Neural cell (in vitro differentiated cells): ENCODE measurements around the gene KDM8. TPM values are rescaled to one million over a fixed set of nuclear protein-coding genes. Genes with fewer than 3 reads are reported as not detected.

Experiments
- H2AFZ ChIP-seq: fragments of 200-600, 300-800 bp; sonication (generic), shearing (Covaris generic); 2 replicates; pipeline ENCODE4 v1.6.0; 2014; ENCODE audit warnings: low read depth, mild to moderate bottlenecking, antibody characterized with exemption, low read length, moderate library complexity
- H3F3A ChIP-seq: fragments of 200-600 bp; shearing (Covaris generic); 2 replicates; pipeline ENCODE4 v1.6.1; 2016; ENCODE audit warnings: mild to moderate bottlenecking, moderate library complexity, mixed read lengths, antibody characterized with exemption, low read length; ENCODE audit not compliant: insufficient read depth, poor library complexity, severe bottlenecking
- H3K27ac ChIP-seq: fragments of 200-600, 300-800 bp; sonication (generic), shearing (Covaris generic); 2 replicates; pipeline ENCODE4 v1.5.1; 2014; ENCODE audit warnings: mild to moderate bottlenecking, low read length, moderate library complexity
- H3K27me3 ChIP-seq: fragments of 300-800, 200-600 bp; sonication (generic), shearing (Covaris generic); 2 replicates; pipeline ENCODE4 v1.6.0; 2014; ENCODE audit warnings: mild to moderate bottlenecking, low read depth, low read length, moderate library complexity; ENCODE audit not compliant: insufficient read depth
- H3K36me3 ChIP-seq: fragments of 300-800, 200-600 bp; sonication (generic), shearing (Covaris generic); 2 replicates; pipeline ENCODE4 v1.5.1; 2014; ENCODE audit warnings: mild to moderate bottlenecking, antibody characterized with exemption, low read length, moderate library complexity; ENCODE audit not compliant: insufficient read depth
- H3K4me2 ChIP-seq: fragments of 300-800, 200-600 bp; sonication (generic), shearing (Covaris generic); 2 replicates; pipeline ENCODE4 v1.6.0; 2014; ENCODE audit warnings: mild to moderate bottlenecking, low read length
- H3K4me3 ChIP-seq: fragments of 300-800, 200-600 bp; sonication (generic), shearing (Covaris generic); 2 replicates; pipeline ENCODE4 v1.5.1; 2014; ENCODE audit warnings: mild to moderate bottlenecking, low read length, moderate library complexity
- H3K79me2 ChIP-seq: fragments of 200-600 bp; shearing (Covaris generic); replicated peaks from 2 replicates; pipeline ENCODE4 v1.6.0; 2014; ENCODE audit warnings: mild to moderate bottlenecking, low read length, moderate library complexity; ENCODE audit not compliant: insufficient read depth
- H3K9ac ChIP-seq: fragments of 300-800, 200-600 bp; sonication (generic), shearing (Covaris generic); 2 replicates; pipeline ENCODE4 v1.6.1; 2016; ENCODE audit warnings: mild to moderate bottlenecking, low read length, mixed read lengths
- H3K9me2 ChIP-seq: fragments of 200-600 bp; shearing (Covaris generic); 2 replicates; pipeline ENCODE4 v1.6.1; 2016; ENCODE audit warnings: mild to moderate bottlenecking, low read length, mixed read lengths; ENCODE audit not compliant: insufficient read depth
- H3K9me3 ChIP-seq: fragments of 200-600, 300-800 bp; sonication (generic), shearing (Covaris generic); 2 replicates; pipeline ENCODE4 v1.6.1; 2016; ENCODE audit warnings: mild to moderate bottlenecking, mixed run types, low read length, moderate library complexity, mixed read lengths
- H4K20me1 ChIP-seq: fragments of 200-600 bp; shearing (Covaris generic); 2 replicates; pipeline ENCODE4 v1.6.1; 2016; ENCODE audit warnings: mild to moderate bottlenecking, mixed run types; ENCODE audit not compliant: insufficient read depth
- CTCF ChIP-seq: fragments of 450-650 bp; IDR thresholded peaks from 2 replicates; pipeline ENCODE4 v1.5.1; 2014; ENCODE audit warnings: antibody characterized with exemption, mild to moderate bottlenecking, moderate library complexity; ENCODE audit not compliant: poor library complexity, severe bottlenecking
- EP300 ChIP-seq: fragments of 450-650 bp; conservative IDR thresholded peaks from 2 replicates; pipeline ENCODE4 v1.6.1; 2014; ENCODE audit warnings: antibody characterized with exemption, mild to moderate bottlenecking, moderate library complexity; ENCODE audit not compliant: poor library complexity, severe bottlenecking
- EZH2 ChIP-seq: fragments of 200-600, 300-800 bp; shearing (Covaris generic), sonication (generic); IDR thresholded peaks from 2 replicates; pipeline ENCODE4 v1.6.1; 2014; ENCODE audit warnings: antibody characterized with exemption, low read length, borderline replicate concordance, mild to moderate bottlenecking; ENCODE audit not compliant: insufficient read depth, poor library complexity, severe bottlenecking
- MXI1 ChIP-seq: fragments of 450-650 bp; conservative IDR thresholded peaks from 2 replicates; pipeline ENCODE4 v1.6.1; 2014; ENCODE audit warnings: antibody characterized with exemption, mild to moderate bottlenecking; ENCODE audit not compliant: poor library complexity, severe bottlenecking
- POLR2AphosphoS5 ChIP-seq: IDR thresholded peaks from 2 replicates; pipeline ENCODE4 v1.6.1; 2012
- RAD21 ChIP-seq: fragments of 450-650 bp; conservative IDR thresholded peaks from 2 replicates; pipeline ENCODE4 v1.6.1; 2014; ENCODE audit warnings: antibody characterized with exemption, mild to moderate bottlenecking, moderate library complexity
- REST ChIP-seq: IDR thresholded peaks from 2 replicates; pipeline ENCODE4 v1.6.1; 2012; ENCODE audit warnings: borderline replicate concordance
- SMC3 ChIP-seq: fragments of 450-650 bp; conservative IDR thresholded peaks from 2 replicates; pipeline ENCODE4 v1.6.1; 2014; ENCODE audit warnings: antibody characterized with exemption, mild to moderate bottlenecking, moderate library complexity; ENCODE audit not compliant: poor library complexity
- TAF1 ChIP-seq: IDR thresholded peaks from 2 replicates; pipeline ENCODE4 v1.6.1; 2012; ENCODE audit warnings: low read depth
- polyA minus RNA-seq: library from RNA; depleted of rRNA, polyadenylated mRNA; stranded (reverse); fragments of >200 nt; gene quantifications from 2 replicates; pipeline ENCODE4 v1.2.3, GENCODE V29; 2014
- polyA plus RNA-seq: library from polyadenylated mRNA; depleted of rRNA; stranded (reverse); fragments of >200 nt; gene quantifications from 2 replicates; pipeline ENCODE4 v1.2.3, GENCODE V29; 2014

Gene KDM8
- polyA plus RNA-seq = 2.7 and 4.0 TPM in 2 replicates
- polyA minus RNA-seq = 2.4 TPM in 2 replicates

- H3K27ac ChIP-seq = peak within 1 kb of the TSS; percentile 92
- H3K9me3 ChIP-seq = no peaks in the 10 kb centered on the region
- no peaks in the 10 kb centered on the region for H3K36me3 ChIP-seq
- H3F3A ChIP-seq = no peaks in the 10 kb centered on the region
- no peaks in the 10 kb centered on the region for H3K27me3 ChIP-seq
- no peak for TF ChIP-seq CTCF
- TF ChIP-seq REST = no peak
- peak; percentile 75 for TF ChIP-seq MXI1
- peak; percentile 34 for TF ChIP-seq SMC3
- peak; percentile 94 for TF ChIP-seq POLR2AphosphoS5
- TF ChIP-seq TAF1 = peak; percentile 19
- peak; percentile 75 for TF ChIP-seq EP300
- TF ChIP-seq RAD21 = peak; percentile 58
- peak within 1 kb of the TSS; percentile 92 for H2AFZ ChIP-seq
- no peaks in the 10 kb centered on the region for H3K9me2 ChIP-seq
- peaks cover 4% of the 10 kb centered on the region for H3K79me2 ChIP-seq
- H3K4me3 ChIP-seq = peak within 1 kb of the TSS; percentile 69
- no peaks in the 10 kb centered on the region for H4K20me1 ChIP-seq
- peak within 1 kb of the TSS; percentile 98 for H3K9ac ChIP-seq
- H3K4me2 ChIP-seq = peak within 1 kb of the TSS; percentile 96
These were observed at the start of gene KDM8 for GRCh38 chr16:27203507-27204311. TSS of gene KDM8 (plus strand) at chr16:27203526. CDS start at chr16:27210124, 6,598 bp downstream.

- no peak overlapping the region for H3K27ac ChIP-seq
- no peaks in the 10 kb centered on the region for H4K20me1 ChIP-seq
- no peak overlapping the region for H3K4me3 ChIP-seq
- no peaks in the 10 kb centered on the region for H3K79me2 ChIP-seq
- no peaks in the 10 kb centered on the region for H3F3A ChIP-seq
- H3K4me2 ChIP-seq = no peak overlapping the region
- H3K27me3 ChIP-seq = no peaks in the 10 kb centered on the region
- no peaks in the 10 kb centered on the region for H3K9me3 ChIP-seq
- H3K9ac ChIP-seq = no peak overlapping the region
- H3K9me2 ChIP-seq = no peaks in the 10 kb centered on the region
- no peak for TF ChIP-seq MXI1
- TF ChIP-seq SMC3 = peak; percentile 47
- TF ChIP-seq REST = no peak
- no peak for TF ChIP-seq EZH2
- no peak for TF ChIP-seq RAD21
- TF ChIP-seq TAF1 = no peak
- peak; percentile 60 for TF ChIP-seq CTCF
- H3K36me3 ChIP-seq = no peaks in the 10 kb centered on the region
- H2AFZ ChIP-seq = no peak overlapping the region
These were observed 48.4 kb upstream of the KDM8 start for GRCh38 chr16:27154705-27155521.
